Measurements from ENCODE around the gene EEA1.

GRCh38 chr12:92762773-92763172 lies 166.3 kb downstream of the EEA1 start:
- TF ChIP-seq CTCF (IDR thresholded peaks at IDR 0.05 in 2 of 3, conservative IDR thresholded peaks at IDR 0.05 in 1 of 3; ENCODE audit: control insufficient read depth in 2 of 3, extremely low read depth in 1 of 3, insufficient read depth in 1 of 3, low read depth in 3 of 3, low read length in 3 of 3) (no peak), ZNF384 (IDR thresholded peaks at IDR 0.05; ENCODE audit: borderline replicate concordance, low read depth, low read length) (no peak), POLR2AphosphoS5 (IDR thresholded peaks at IDR 0.05; ENCODE audit: low read length) (no peak), JUND (IDR thresholded peaks at IDR 0.05; ENCODE audit: low read depth, low read length) (no peak)
